Right ventricle myocardium inferior (tissue), 1 donor: ENCODE results near the gene DNAJB12. TPM values are rescaled to one million over a fixed set of nuclear protein-coding genes. Genes with fewer than 3 reads are reported as not detected.
"Not testable (repeated sequence)": the region's sequence is repeated elsewhere in the genome, so short reads cannot be mapped to it uniquely, and the experiment has no call there.

Experiments used
- ATAC-seq: fragments of 200-7000 bp; cut with Tn5 transposase; one replicate; pipeline ENCODE4 v1.9.1; 2020; ENCODE audit warnings: mild to moderate bottlenecking, moderate library complexity
- DNase-seq: peaks from one replicate; pipeline ENCODE4 v3.0.0; 2021; ENCODE audit errors: missing footprints
- intact Hi-C: fragments of 100-400 bp; cut with DNase I; formaldehyde crosslinking; loops from one replicate; pipeline ENCODE4 v1.11.0; 2022
- total RNA-seq: library from RNA; stranded (reverse); fragmentation: NEBNext Ultra II Directional; extraction: Animal tissue kit (Norgen Biotek cat#: 25700); gene quantifications from one replicate; pipeline ENCODE4 v1.2.1, GENCODE V29; 2021
- donor health status: DM: no; HTN: yes; CAD: no; lungs with severe emphysema.

The DNAJB12 gene
- total RNA-seq, 1 donor from 2014 or later: 25.6 TPM

DNA sequence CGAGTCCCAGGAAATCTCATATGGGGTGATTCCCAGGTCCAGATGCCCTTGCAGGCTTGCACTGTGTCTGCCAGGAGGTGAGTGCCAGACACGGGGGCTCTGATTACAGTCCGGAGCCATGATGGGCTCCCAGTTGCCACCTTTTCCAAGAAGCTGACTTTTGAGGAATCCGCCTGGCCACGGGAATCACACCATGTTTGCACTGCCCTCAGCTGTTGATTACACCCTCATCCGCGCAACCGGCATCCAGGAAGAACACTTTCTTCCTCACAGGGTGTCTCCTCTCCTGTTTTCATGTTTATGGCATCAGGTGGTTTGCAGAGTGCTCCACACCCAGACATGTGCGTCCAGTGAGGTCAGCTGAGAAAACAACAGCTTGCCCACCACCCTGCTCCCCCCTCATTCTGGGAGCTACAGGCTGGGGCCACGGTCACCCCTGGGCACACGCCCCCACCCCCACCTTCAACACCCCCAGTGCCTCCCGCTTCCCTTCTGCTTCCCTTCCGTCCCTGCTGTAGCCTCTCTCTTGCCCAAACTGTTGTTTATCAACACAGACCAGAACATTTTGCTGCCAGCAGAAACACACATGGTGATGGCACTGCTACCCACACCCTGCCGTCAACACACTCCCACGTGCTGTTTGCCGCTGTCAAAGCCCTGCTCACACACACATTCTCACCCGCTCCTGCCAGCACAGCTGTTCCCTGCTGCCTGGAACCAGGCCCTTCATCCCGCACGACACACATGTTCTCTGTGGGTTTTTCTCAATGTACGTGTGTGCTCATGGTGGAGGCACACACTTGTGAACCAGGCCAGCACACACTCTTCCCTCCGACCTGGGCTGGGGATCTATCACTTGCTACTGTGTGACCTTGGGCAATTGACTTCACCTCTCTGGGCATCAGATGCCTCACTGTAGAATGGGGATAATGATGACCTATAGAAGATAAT is 45.2 kb downstream of the DNAJB12 start:
- intact Hi-C loops: no loop called here
- peak; percentile 91 for ATAC-seq
- peak; percentile 75 for DNase-seq

DNA sequence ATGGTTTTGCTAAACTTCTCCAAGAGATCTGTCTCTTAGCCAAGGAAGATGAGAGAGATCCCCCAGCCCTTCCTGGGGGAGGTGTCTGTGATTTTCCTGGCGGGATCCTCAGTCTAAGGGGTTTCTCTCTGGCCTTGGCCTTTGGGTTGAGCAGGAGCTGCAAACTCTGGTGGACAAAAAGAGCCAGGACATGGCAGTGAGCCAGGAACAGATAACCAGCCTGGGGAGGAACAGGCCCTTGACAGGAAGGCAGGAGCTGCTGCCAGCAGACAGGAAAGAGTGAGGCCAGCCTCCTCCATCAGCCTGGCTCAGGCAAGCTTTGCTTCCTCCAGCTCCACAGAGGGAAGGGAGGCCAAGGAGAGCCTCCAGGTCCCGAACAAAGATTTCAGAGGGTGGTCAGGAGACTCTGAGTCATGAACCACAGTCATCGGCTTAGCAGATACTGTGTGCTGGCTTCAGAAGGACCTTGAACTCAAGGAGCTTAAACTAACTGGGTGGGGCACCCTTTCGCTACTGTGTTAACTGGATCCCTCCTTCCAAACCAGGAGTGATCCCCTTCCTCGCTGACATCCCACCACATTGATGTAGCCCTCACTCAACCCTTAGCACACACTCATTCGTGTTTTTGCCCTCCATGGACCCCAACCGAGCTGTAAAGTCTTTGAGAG is 46.3 kb downstream of the DNAJB12 start:
- DNase-seq (no peak), ATAC-seq (peak; percentile 47)
- intact Hi-C loops: no loop called here

DNA sequence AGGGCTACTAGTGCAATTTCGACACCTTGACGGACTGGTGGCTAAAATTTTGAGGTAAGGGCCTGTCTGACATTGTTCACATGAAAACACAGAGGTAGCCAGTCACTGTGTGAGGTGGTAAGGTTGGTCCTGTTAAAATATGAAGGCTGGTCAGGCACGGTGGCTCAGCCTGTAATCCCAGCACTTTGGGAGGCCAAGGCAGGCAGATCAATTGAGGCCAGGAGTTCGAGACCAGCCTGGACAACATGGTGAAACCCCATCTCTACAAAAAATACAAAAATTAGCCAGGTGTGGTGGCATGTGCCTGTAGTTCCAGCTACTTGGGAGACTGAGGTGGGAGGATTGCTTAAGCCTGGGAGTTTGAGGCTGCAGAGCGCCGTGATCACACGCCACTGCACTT is 47.0 kb downstream of the DNAJB12 start:
- intact Hi-C loops, DNase-seq, ATAC-seq: not testable (repeated sequence)

DNA sequence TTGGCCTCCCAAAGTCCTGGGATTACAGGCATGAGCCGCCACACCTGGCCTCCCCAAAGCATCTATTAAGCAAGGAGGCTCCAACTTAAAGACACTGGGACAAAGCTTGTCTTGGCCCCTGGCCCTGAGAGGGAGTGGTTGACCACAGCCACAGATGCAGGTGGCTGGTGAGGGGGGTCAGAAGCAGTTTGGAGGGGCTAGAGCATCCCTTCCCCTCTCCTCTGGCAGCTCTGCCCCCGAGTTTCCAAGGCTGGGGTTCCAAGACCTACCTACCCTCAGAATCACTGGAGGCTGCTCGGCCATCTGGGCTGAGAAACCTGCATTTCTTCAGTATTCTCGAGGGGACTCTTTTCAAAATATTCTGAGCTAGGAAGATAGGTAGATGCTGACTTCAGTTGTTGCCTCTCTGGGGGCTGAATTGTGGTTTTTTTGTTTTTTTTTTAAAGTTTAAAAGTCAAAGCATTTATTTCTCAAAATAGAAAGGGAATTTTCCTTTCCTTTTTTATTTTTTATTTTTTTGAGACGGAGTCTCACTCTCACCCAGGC is 48.4 kb downstream of the DNAJB12 start:
- intact Hi-C loops: no loop called here
- DNase-seq (no peak), ATAC-seq (no peak)

DNA sequence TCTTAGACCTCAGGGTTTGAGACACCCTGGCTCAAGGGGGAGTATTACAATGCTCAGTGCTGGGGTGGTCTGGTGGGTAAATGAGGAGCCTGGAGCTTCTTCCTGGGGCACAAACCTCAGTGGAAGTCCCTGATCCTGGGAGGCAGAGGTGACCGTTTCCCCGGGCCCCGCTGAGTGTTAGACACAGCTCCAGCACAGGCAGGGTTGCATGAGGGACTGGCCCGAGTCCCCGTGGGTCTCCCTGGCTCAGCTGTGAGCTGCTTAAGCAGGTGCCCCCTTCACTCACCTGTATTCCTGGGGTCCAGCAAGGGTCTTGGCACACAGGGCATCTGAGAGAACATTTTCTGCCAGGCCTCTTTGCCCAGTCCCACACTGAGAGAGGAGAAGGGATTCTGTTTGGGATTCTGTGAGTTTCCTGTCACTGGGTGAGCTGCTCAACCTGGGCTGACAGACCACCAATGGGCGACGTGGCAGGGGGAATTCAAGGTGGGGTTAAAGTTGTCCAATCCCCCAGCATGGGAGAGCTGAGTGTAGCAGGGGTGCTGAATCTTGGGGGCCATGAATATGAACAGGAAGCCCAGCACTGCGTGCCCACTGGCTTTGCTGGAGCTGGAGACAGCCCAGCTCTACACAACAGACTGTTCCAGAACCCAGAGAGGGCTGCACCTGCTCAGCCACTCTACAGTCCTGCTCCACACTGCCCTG is 51.1 kb downstream of the DNAJB12 start:
- intact Hi-C loops: no loop called here
- ATAC-seq (no peak), DNase-seq (no peak)

DNA sequence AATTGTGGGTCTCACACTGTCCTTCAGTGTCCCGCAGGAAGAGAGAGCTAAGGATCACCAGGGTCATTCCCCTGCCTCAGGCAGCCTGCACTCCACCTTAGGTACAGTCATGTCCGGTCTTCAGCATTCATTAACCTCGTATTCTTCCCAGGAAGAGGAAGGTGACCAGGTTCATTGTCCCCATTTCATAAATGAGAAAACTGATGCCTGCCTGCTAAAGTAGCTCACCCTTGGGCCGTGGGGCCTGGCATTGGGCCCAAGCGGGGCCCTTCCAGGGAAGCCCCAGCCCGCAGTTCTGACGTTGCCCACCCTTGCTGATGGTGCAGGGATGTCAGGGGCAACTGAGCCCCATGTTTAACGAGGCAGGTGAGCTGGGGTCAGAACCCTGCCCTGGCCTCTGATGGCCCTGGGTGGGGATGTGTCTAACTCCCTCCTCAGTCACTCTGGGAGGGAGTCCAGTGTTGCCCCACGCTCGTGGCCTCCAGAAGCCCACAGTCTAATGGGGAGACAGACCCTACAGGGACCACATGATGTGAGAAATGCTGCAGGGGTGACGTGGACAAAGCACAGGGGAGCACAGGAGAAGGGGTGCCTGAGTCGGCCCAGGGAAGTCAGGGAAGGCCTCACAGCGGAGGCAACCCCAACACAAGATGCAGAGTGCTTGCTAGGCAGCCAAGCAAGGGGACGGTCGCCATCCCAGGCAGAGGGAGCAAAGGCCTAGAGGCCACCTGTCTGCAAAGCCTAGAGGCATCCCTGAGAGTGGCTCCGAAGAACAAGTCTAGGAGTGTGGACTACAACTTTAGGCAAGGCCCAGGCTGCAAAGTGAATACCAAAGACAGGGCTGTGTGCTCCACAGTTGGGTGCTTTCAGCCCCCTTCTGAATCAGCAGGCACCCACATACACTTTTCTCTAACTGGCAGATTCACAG is 55.9 kb downstream of the DNAJB12 start:
- ATAC-seq: no peak
- no peak for DNase-seq
- intact Hi-C loops: loop anchor here (2.0 kb wide), 1 partner anchor 20 kb away; no protein-coding TSS in a partner anchor

DNA sequence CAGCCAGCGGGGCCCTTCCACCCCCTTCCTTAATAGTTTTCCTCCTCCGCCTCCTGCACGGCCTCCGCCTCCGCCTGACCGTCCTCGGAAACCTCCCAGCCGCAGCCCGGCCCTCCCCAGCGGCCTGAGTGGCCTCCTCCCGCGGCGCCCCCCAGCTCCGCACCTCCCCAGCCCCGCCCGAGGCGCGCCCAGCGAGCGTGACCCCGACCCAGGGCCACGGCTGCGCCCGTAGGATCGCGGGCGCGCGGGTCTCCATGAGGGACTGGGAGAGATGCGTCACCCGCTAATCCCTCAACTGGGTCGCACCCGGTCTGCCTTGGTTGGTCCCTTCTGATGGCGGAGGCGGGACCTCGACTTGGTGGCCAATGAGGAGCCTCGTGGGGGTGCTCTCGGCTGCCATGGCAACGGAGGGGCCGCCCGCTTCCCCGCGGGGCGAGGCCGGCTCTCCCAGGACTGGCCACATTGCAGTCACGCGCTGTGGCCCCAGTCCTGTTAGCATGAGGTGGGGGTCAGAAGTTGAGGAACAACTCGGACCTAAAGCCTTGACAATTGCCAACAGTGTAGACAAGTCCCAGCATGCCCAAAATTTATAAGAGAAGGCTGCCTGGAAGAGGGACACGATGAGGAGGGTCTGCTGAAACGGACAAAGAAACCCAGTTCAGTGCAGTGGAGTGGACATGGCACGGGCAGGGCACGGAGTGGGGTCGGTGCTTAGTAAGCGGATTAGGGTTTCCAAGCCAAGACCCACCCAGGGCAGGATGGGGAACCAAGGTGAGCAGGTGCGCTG is 56.7 kb downstream of the DNAJB12 start:
- intact Hi-C loops: loop anchor here (2.0 kb wide), 2 partner anchors 21 to 23 kb away; no protein-coding TSS in a partner anchor
- DNase-seq (peak; percentile 98), ATAC-seq (peak; percentile 97)

DNA sequence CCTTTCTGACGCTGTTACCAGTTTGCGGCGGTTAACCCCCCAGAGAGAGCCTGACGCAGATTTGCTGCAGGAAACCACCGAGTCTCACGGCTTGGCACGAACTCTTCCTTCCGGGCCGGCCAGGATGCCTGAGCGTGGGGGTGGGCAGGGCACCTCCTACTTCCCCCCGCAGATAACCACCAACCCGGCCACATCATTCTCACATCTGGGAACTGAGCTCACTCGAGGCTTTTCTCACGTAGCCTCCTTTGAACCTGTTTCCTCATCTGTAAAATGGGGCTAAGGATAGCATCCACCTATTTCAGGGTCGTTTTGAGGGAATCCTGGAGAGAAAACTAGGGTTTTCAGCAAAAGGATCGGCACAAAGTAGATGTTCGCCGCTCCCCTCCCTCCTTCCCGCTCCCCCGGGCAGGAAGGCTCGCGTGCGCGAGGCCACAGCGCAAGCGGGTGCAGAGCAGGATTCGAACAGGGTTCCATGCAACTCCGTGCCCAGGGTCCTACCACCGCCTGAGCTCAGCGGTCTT is 57.4 kb downstream of the DNAJB12 start:
- intact Hi-C loops: loop anchor here (2.0 kb wide), 1 partner anchor 23 kb away; no protein-coding TSS in a partner anchor
- peak; percentile 73 for ATAC-seq
- peak; percentile 94 for DNase-seq

DNA sequence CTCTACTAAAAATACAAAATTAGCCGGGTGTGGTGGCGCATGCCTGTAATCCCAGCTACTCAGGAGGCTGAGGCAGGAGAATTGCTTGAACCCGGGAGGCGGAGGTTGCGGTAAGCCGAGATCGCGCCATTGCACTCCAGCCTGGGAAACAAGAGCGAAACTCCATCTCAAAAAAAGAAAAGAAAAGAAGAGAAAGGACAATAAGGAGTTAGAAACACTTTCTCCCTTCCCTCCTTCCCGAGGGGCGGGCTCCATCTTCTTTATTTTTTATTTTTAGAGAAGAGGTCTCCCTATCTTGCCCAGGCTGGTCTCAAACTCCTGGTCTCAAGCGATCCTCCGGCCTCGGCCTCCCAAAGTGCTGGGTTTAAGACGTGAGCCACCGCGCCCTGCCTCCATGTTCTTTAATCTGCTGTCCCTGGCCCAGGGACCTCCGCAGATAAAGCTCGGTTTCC is 57.9 kb downstream of the DNAJB12 start:
- intact Hi-C loops: loop anchor here (2.0 kb wide), 1 partner anchor 22 kb away; no protein-coding TSS in a partner anchor
- not testable (repeated sequence) for DNase-seq, ATAC-seq

DNA sequence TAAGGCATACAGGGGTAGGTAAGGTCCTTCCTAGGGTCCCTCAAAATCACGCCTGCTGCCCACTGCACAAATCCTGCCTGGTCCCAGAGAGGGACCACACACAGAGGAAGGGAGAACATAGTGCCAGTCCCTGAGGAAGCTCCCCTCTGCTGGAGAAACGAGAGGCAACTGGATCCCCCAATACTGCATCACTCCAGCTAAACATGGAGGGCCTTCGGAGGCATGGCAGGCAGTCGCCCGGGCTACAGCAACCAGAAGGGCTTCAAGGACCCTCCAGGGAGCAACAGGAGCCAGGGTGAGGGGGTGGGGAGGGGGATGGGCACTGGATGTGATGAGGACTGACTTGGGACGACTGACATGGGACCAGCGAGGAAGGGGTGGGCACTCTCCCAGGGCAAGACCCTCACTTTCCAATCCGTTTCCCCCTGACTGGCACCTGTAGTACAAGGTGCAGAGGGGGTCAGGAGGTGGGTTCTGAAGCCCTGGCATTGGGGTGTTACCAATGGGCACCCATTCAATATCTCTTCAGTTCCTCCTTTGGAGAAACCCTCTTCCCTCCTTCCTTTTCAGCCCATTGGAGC is 59.3 kb downstream of the DNAJB12 start:
- intact Hi-C loops: no loop called here
- no peak for DNase-seq
- ATAC-seq: no peak

DNA sequence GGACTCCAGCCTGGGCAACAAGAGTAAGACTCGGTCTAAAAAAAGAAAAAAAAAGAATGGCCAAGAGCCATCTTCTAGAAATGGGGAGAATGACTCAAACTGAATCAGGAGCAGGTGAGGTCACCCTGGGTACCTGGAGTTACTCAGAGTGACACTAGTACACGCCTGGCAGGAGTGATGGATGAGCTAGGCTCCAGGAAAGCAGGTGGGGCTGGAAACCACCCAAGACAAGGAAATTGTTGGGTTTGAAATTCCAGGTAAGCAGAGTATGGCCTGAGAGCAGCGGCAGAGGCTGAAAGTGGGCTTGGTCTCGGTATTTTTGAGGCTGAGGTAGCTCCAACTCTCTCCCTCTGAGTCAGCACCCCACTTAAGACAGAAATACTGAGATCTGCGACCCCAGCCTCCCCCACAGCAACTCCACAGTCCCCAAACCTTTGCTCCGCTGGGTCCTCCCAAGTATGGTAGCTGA is 62.5 kb downstream of the DNAJB12 start:
- no peak for DNase-seq
- intact Hi-C loops: no loop called here
- no peak for ATAC-seq

DNA sequence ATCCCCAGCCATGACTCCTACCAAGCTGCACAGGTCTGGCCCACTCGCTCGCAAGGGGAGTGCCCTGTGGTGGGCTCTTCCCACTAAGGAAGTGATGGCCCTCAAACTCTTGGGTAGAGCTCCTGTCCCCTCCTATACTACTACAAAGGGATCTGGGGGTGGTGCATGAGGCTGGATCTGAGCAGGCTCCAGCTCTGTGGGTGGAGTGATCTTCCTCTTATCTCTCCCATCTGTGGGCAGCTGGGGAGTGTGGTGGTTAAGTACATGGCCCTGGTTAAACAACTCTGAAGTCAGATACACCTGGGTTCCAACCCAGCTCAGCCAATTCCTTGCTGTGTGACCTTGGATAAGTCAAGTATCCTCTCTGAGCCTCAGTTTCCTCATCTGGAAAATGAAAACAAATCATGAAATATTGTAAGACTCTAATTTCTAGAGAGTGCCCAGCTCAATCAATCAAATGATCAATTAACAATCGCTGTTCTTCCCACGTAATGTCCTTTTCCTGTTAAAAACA is 63.6 kb downstream of the DNAJB12 start:
- DNase-seq (no peak), ATAC-seq (no peak)
- intact Hi-C loops: no loop called here

DNA sequence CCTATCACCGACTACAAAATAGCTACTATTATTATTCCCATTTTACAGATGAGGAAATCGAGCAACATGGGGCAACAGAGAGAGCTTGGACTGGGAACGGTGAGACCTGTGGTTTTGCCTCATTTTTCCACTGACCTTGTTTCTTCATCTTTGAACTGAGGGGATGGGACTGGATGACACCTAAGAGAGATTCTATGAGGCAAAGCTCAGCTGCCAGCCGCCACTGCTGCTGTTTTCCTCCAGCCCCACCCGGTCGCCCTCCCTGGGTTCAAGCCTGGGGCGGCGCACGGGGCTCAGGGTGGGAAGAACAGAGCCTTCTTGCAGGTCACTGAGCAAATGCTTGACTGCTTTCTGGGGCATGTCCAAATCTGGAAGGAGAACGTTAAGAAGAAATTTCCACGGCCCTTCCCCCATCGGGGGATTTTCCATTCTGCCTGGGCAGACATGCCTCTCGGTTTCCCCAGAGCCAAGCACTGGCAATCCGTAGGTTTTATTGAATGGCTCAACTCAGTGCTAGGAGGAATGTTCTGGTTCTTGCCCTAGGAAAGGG is 68.7 kb downstream of the DNAJB12 start:
- DNase-seq: no peak
- intact Hi-C loops: no loop called here
- ATAC-seq: no peak

DNA sequence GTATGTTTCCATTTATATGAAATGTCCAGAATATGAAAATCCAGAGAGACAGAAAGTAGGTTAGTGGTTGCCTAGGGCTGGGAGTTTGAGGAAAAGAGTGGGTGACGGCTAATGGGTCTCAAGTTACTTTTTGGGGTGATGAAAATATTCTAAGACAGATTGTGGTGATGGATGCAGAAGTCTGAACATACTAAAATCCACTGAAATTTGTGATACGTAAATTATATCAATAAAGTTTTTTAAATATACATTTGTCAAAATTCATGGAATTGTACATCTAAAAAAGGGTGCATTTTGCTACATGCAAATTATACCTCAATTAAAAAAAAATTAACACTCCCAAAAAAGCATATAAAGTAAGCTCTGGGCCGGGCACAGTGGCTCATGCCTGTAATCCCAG is 71.6 kb downstream of the DNAJB12 start:
- ATAC-seq (no peak), DNase-seq (no peak)
- intact Hi-C loops: no loop called here
